Measurements from ENCODE around the gene GPATCH8. TPM values are rescaled to one million over a fixed set of nuclear protein-coding genes. Genes with fewer than 3 reads are reported as not detected.
A peak's percentile ranks its signal among the peaks of the same experiment; 100 is the strongest.

GPATCH8 gene
- total and polyA plus RNA-seq, 2 donors (not counting 3 experiments of a cell fraction or from before 2014, with no cell fraction given), result 14.6 to 35.3 TPM

DNA sequence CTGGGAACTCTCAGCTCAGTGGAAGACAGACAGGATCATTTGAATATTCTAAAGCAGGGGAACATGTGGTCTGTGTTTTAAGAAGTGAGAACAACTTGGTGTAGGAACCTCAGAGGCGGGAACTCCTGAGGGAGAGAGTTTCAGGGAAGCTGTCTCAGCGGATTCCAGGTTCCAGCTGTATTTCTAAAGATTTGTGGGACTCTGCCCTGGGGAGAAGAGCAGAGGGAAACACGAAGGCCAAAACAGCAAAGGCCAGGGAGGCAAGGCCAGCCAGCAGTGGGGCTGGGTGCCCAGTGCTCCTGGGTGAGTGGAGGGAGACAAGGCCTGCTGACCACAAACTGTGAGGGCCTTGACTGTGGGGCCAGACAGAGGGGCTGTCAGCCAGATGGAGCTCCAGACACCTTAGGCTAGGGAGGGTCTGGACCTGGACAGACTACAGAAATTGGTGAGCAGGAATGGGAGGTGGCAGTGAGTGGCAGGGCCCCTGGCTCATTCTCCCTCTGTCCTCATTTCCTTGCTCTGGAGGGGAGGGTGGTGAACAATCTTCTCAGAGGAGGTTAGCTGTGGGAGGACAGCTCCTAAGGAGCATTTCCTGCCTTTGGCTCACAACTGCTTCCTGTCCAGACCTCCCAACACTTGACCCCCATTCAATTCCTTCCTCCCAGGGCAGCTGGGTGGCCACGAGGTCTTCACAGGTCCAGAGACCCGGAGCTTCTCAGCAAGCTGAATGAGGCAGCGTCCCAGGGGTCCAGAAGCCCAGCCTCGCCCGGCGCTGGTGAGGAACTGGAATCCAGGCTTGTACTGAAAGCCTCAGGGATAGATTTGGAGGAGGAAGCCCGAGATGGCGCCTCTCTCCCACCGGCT, 33.1 kb upstream of the GPATCH8 start:
- Histone ChIP-seq H3K27me3 (ENCODE audit: control insufficient read depth in 2 of 2, insufficient read depth in 2 of 2, low read length in 2 of 2) (peaks cover 7 to 10% of the 10 kb centered on the region in 2 experiments), H3K79me2 (ENCODE audit: control insufficient read depth, insufficient read depth, low read length) (no peaks in the 10 kb centered on the region), H2AFZ (ENCODE audit: low read depth, low read length) (peak overlapping the region; percentile 1), H3K36me3 (ENCODE audit: control insufficient read depth in 2 of 2, extremely low read depth in 1 of 2, insufficient read depth in 2 of 2, low read length in 2 of 2) (no peaks in the 10 kb centered on the region), H3K9ac (replicated peaks; ENCODE audit: extremely low read depth, insufficient read depth, low read length) (no peak overlapping the region), H3K9me1 (replicated peaks; ENCODE audit: control insufficient read depth, extremely low read depth, insufficient read depth, low read length) (no peaks in the 10 kb centered on the region), H3K9me3 (replicated peaks; ENCODE audit: control insufficient read depth, insufficient read depth, low read length) (no peaks in the 10 kb centered on the region), H3K4me1 (ENCODE audit: control insufficient read depth, extremely low read depth, insufficient read depth, low read length) (peaks cover 6% of the 10 kb centered on the region), H3K27ac (ENCODE audit: insufficient read depth, low read depth, low read length) (no peak overlapping the region), H3K4me3 (replicated peaks in 1 of 3; ENCODE audit: insufficient read depth in 1 of 3, low read depth in 1 of 3, low read length in 3 of 3) (no peak overlapping the region), H3K4me2 (ENCODE audit: insufficient read depth, low read length) (no peak overlapping the region), H4K20me1 (replicated peaks; ENCODE audit: control insufficient read depth, extremely low read depth, insufficient read depth, low read length) (no peaks in the 10 kb centered on the region)
- ChIA-PET CTCF (interaction anchor here (1.2 to 7.5 kb wide), 7 partner anchors 11 to 136 kb away, joined by 6 to 120 read pairs (median 9); partner anchors contain the start of gene FZD2), POLR2A (interaction anchor here (1.5 kb wide), 1 partner anchor 21 kb away, joined by 6 read pairs; the partner anchor contains the start of gene FZD2)
- TF ChIP-seq POLR2AphosphoS5 (IDR thresholded peaks at IDR 0.05; ENCODE audit: insufficient read depth, low read depth, low read length) (peak; percentile 44), GATA2 (IDR thresholded peaks at IDR 0.05; ENCODE audit: insufficient read depth, insufficient read length, low read depth, low read length) (no peak)
- FAIRE-seq (peak; percentile 76), DNase-seq (ENCODE audit: low read depth, low spot score) (peak; percentile 56)
- dilution Hi-C loops (cut with MboI; ENCODE audit: extremely low pct_ligation_motif_present, low sequenced_read_pairs) (no loop called here), intact Hi-C loops (cut with micrococcal nuclease) (loop anchor here (2.0 to 10.0 kb wide), 2 partner anchors 20 to 198 kb away; partner anchors contain the start of gene FZD2)
- no TSS peak for BruUV-seq (replicated peaks)

DNA sequence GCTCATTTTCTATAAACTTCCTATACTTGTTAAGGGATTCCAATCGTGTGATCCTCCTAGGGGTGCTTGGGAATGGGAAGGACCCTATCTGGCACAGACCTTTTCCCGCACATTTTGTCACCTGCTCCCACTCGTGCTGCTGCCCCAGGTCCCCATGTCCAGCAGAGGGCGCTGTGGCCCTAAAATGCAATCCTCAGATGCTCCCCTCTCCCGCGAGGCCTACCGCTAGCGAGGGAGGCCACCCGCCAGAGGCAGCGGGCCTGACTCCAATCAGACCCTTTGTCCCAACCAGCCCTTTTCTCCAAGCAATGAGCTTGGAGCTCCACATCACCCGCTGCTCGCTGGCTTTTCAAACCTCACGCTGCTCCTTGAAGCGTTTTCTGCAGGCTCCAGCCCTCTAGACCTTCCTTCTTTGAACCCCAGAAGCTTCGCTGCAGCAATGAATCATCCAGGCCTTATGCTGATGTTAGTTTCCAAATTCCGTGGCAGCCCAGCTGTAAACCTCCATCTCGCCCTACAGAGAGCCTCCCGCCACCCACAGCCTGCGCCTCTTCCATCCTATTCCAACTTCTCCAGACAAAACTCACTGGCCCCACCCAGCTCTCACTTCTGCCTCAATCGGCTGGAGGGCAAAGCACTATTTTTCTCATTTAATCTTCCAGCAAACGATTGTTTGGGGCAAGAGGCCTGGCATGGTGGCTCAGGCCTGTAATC, 30.5 kb upstream of the GPATCH8 start:
- BruUV-seq (replicated peaks), result no TSS peak
- ChIA-PET CTCF (interaction anchor here (0.6 to 7.5 kb wide), 31 partner anchors 10 to 174 kb away, joined by 3 to 120 read pairs (median 5); partner anchors contain the start of genes CCDC43, DBF4B, FZD2 and GPATCH8), POLR2A (no interaction called here)
- Histone ChIP-seq H3K9me3 (replicated peaks; ENCODE audit: control insufficient read depth, insufficient read depth, low read length) (no peaks in the 10 kb centered on the region), H3K4me3 (replicated peaks in 1 of 3; ENCODE audit: insufficient read depth in 1 of 3, low read depth in 1 of 3, low read length in 3 of 3) (no peak overlapping the region), H2AFZ (ENCODE audit: low read depth, low read length) (peak overlapping the region; percentile 90), H3K36me3 (ENCODE audit: control insufficient read depth in 2 of 2, extremely low read depth in 1 of 2, insufficient read depth in 2 of 2, low read length in 2 of 2) (no peaks in the 10 kb centered on the region), H3K27ac (ENCODE audit: insufficient read depth, low read depth, low read length) (no peak overlapping the region), H3K79me2 (ENCODE audit: control insufficient read depth, insufficient read depth, low read length) (no peaks in the 10 kb centered on the region), H3K27me3 (ENCODE audit: control insufficient read depth in 2 of 2, insufficient read depth in 2 of 2, low read length in 2 of 2) (peaks cover 5 to 6% of the 10 kb centered on the region in 2 experiments), H3K9me1 (replicated peaks; ENCODE audit: control insufficient read depth, extremely low read depth, insufficient read depth, low read length) (no peaks in the 10 kb centered on the region), H3K9ac (replicated peaks; ENCODE audit: extremely low read depth, insufficient read depth, low read length) (no peak overlapping the region), H4K20me1 (replicated peaks; ENCODE audit: control insufficient read depth, extremely low read depth, insufficient read depth, low read length) (no peaks in the 10 kb centered on the region), H3K4me2 (ENCODE audit: insufficient read depth, low read length) (no peak overlapping the region), H3K4me1 (ENCODE audit: control insufficient read depth, extremely low read depth, insufficient read depth, low read length) (peaks cover 6% of the 10 kb centered on the region)
- FAIRE-seq (peak; percentile 80), DNase-seq (ENCODE audit: low read depth, low spot score) (peak; percentile 75)
- TF ChIP-seq FOS (IDR thresholded peaks at IDR 0.05; ENCODE audit: borderline replicate concordance, insufficient read depth, low read length), result no peak
- TF ChIP-seq, protein P1, sequence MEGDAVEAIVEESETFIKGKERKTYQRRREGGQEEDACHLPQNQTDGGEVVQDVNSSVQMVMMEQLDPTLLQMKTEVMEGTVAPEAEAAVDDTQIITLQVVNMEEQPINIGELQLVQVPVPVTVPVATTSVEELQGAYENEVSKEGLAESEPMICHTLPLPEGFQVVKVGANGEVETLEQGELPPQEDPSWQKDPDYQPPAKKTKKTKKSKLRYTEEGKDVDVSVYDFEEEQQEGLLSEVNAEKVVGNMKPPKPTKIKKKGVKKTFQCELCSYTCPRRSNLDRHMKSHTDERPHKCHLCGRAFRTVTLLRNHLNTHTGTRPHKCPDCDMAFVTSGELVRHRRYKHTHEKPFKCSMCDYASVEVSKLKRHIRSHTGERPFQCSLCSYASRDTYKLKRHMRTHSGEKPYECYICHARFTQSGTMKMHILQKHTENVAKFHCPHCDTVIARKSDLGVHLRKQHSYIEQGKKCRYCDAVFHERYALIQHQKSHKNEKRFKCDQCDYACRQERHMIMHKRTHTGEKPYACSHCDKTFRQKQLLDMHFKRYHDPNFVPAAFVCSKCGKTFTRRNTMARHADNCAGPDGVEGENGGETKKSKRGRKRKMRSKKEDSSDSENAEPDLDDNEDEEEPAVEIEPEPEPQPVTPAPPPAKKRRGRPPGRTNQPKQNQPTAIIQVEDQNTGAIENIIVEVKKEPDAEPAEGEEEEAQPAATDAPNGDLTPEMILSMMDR (IDR thresholded peaks at IDR 0.05; ENCODE audit: extremely low read depth in 1 of 2, insufficient read depth in 1 of 2, low read depth in 1 of 2, low read length in 2 of 2), result peak; percentile 88 to 97
- dilution Hi-C loops (cut with MboI; ENCODE audit: extremely low pct_ligation_motif_present, low sequenced_read_pairs) (no loop called here), intact Hi-C loops (cut with micrococcal nuclease) (loop anchor here (1.0 to 10.0 kb wide), 3 partner anchors 103 to 201 kb away; no protein-coding TSS in a partner anchor)

Measured in endothelial cell of umbilical vein (primary cell).